ENCODE results near the gene SMOC1.

SMOC1 gene

DNA sequence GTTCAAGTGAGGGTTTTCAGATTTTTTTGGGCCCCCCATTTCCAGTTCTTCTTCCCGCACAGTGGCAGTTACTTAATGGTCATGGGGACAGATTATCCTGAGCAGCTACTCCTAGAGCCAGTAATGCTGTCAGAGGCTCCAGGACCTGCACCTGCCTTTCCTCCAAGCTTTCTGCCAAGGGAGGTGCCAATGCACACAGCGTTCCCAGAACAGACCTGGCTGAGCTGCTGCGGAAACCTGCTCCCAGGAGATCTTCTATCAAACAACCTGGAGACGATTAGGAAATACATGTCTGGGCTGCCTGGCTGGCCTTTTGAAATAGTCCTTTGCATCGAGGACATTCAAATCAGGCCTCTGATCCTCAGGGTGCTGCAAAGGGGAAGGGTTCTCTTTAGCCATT, 188.6 kb downstream of the SMOC1 start:
- no peak overlapping the region for H3K4me2 ChIP-seq (ENCODE audit: low read length)
- no peaks in the 10 kb centered on the region for H3K9me3 ChIP-seq (ENCODE audit: insufficient read depth, low read length)
- H3K79me2 ChIP-seq (ENCODE audit: low read length) = no peaks in the 10 kb centered on the region
- H3K9ac ChIP-seq (ENCODE audit: low read length) = no peak overlapping the region
- H2AFZ ChIP-seq (ENCODE audit: low read depth, low read length) = no peak overlapping the region
- TF ChIP-seq EZH2phosphoT487 (IDR thresholded peaks at IDR 0.05; ENCODE audit: low read depth) = no peak
- TF ChIP-seq, protein P1, sequence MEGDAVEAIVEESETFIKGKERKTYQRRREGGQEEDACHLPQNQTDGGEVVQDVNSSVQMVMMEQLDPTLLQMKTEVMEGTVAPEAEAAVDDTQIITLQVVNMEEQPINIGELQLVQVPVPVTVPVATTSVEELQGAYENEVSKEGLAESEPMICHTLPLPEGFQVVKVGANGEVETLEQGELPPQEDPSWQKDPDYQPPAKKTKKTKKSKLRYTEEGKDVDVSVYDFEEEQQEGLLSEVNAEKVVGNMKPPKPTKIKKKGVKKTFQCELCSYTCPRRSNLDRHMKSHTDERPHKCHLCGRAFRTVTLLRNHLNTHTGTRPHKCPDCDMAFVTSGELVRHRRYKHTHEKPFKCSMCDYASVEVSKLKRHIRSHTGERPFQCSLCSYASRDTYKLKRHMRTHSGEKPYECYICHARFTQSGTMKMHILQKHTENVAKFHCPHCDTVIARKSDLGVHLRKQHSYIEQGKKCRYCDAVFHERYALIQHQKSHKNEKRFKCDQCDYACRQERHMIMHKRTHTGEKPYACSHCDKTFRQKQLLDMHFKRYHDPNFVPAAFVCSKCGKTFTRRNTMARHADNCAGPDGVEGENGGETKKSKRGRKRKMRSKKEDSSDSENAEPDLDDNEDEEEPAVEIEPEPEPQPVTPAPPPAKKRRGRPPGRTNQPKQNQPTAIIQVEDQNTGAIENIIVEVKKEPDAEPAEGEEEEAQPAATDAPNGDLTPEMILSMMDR (IDR thresholded peaks at IDR 0.05; ENCODE audit: low read depth, low read length) = no peak
- H3K27me3 ChIP-seq (ENCODE audit: low read depth, low read length) = peaks cover 32% of the 10 kb centered on the region; the same call in 1 of the 2 replicates
- H3K4me1 ChIP-seq (ENCODE audit: low read length) = no peaks in the 10 kb centered on the region
- no peaks in the 10 kb centered on the region for H4K20me1 ChIP-seq (ENCODE audit: insufficient read depth, low read length)
- H3K36me3 ChIP-seq (replicated peaks; ENCODE audit: low read depth, low read length) = no peaks in the 10 kb centered on the region
- no peak overlapping the region for H3K27ac ChIP-seq (ENCODE audit: low read length)
- no peak overlapping the region for H3K4me3 ChIP-seq (ENCODE audit: low read length)

DNA sequence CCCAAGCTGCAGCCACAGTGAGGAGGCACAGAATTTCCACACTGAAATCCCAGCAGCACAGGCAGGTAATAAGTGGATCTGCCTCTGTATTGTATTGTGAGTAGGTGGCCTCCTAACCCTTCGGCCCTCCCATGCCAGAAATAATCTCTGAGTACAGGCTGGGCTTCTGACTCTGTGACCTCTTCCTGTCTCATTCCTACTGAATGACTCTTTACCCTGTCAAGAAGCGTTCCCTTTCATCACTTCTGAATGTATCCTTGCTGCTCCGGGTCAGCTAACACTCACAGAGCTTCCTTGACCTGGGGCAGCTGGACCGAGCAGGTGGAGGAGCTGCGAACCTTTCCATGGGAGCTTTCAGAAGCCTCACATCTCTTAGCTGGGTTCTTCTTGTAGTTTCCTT, 190.0 kb downstream of the SMOC1 start:
- no peak overlapping the region for H3K4me2 ChIP-seq (ENCODE audit: low read length)
- H3K9me3 ChIP-seq (ENCODE audit: insufficient read depth, low read length) = no peaks in the 10 kb centered on the region
- no peaks in the 10 kb centered on the region for H3K79me2 ChIP-seq (ENCODE audit: low read length)
- TF ChIP-seq EZH2phosphoT487 (IDR thresholded peaks at IDR 0.05; ENCODE audit: low read depth) = no peak
- TF ChIP-seq, protein P1 (IDR thresholded peaks at IDR 0.05; ENCODE audit: low read depth, low read length) = no peak
- no peaks in the 10 kb centered on the region for H3K36me3 ChIP-seq (replicated peaks; ENCODE audit: low read depth, low read length)
- H3K27ac ChIP-seq (ENCODE audit: low read length) = no peak overlapping the region
- peaks cover 20% of the 10 kb centered on the region; the same call in 1 of the 2 replicates for H3K27me3 ChIP-seq (ENCODE audit: low read depth, low read length)
- H3K9ac ChIP-seq (ENCODE audit: low read length) = no peak overlapping the region
- H3K4me3 ChIP-seq (ENCODE audit: low read length) = no peak overlapping the region
- no peaks in the 10 kb centered on the region for H4K20me1 ChIP-seq (ENCODE audit: insufficient read depth, low read length)
- H2AFZ ChIP-seq (ENCODE audit: low read depth, low read length) = no peak overlapping the region
- H3K4me1 ChIP-seq (ENCODE audit: low read length) = no peaks in the 10 kb centered on the region

DNA sequence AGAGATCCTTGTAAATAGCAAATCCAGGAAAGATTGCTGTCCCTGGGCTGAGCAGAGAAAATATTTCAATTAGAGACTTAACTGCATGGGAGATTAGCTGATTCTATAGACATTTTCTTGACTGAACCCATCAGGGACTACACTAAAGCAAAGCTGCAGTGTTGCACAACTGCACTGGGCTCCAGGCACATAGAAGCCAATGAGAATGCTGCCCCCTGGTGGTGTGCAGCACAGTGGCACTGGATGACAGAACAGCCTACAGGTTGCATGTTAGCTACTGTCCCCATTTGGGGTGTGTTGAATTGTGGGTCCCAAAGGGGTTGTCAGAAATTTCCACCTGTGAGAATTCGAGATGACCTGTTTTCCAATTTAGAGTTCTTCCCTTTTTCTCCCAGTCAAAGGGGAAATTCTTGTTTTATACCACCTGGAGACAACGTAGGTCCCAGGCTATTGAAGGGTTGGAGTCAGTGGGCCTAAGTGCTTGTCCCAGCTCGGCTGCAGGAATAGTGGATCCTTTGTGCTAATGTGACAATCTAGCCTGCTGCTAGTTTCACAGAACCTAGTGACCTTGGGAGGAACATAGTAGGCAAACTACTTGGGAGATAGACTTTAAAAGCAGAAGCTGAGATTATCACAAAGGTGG, 194.8 kb downstream of the SMOC1 start:
- H3K27ac ChIP-seq (ENCODE audit: low read length) = no peak overlapping the region
- H4K20me1 ChIP-seq (ENCODE audit: insufficient read depth, low read length) = no peaks in the 10 kb centered on the region
- H3K4me3 ChIP-seq (ENCODE audit: low read length) = no peak overlapping the region
- no peak for TF ChIP-seq EZH2phosphoT487 (IDR thresholded peaks at IDR 0.05; ENCODE audit: low read depth)
- TF ChIP-seq, protein P1 (IDR thresholded peaks at IDR 0.05; ENCODE audit: low read depth, low read length) = peak; percentile 92
- no peak overlapping the region for H2AFZ ChIP-seq (ENCODE audit: low read depth, low read length)
- no peaks in the 10 kb centered on the region for H3K4me1 ChIP-seq (ENCODE audit: low read length)
- no peaks in the 10 kb centered on the region for H3K9me3 ChIP-seq (ENCODE audit: insufficient read depth, low read length)
- no peak overlapping the region for H3K4me2 ChIP-seq (ENCODE audit: low read length)
- no peak overlapping the region for H3K9ac ChIP-seq (ENCODE audit: low read length)
- H3K27me3 ChIP-seq (ENCODE audit: low read depth, low read length) = peaks cover 33% of the 10 kb centered on the region; the same call in 1 of the 2 replicates
- H3K79me2 ChIP-seq (ENCODE audit: low read length) = no peaks in the 10 kb centered on the region
- H3K36me3 ChIP-seq (replicated peaks; ENCODE audit: low read depth, low read length) = no peaks in the 10 kb centered on the region

DNA sequence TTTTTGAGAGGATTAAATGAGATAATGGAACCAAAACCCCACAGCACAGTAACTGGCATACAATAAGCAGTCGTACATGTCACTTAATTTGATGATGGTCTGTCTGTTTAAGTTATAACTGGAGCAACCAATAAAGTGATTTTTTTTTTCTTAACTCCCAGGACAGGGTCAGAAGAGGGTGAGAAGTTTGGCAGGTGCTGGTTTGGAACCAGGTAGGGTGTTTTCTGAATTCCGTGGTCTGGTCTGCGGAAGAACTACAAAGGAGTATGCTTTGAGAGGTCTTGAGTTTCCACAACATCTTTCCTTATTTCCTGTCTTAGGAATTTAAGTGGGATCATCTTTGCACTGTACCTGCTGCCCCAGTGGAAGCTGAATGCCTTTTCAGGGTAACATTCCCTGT, 197.8 kb downstream of the SMOC1 start:
- Histone ChIP-seq H3K4me3 (ENCODE audit: low read length) (no peak overlapping the region), H2AFZ (ENCODE audit: low read depth, low read length) (no peak overlapping the region), H3K79me2 (ENCODE audit: low read length) (no peaks in the 10 kb centered on the region), H3K9me3 (ENCODE audit: insufficient read depth, low read length) (no peaks in the 10 kb centered on the region), H4K20me1 (ENCODE audit: insufficient read depth, low read length) (no peaks in the 10 kb centered on the region), H3K9ac (ENCODE audit: low read length) (no peak overlapping the region), H3K36me3 (replicated peaks; ENCODE audit: low read depth, low read length) (no peaks in the 10 kb centered on the region), H3K4me1 (ENCODE audit: low read length) (no peaks in the 10 kb centered on the region), H3K27ac (ENCODE audit: low read length) (no peak overlapping the region), H3K4me2 (ENCODE audit: low read length) (no peak overlapping the region), H3K27me3 (ENCODE audit: low read depth, low read length) (peaks cover 26% of the 10 kb centered on the region; the same call in 1 of the 2 replicates)
- TF ChIP-seq, protein P1 (IDR thresholded peaks at IDR 0.05; ENCODE audit: low read depth, low read length) = no peak
- no peak for TF ChIP-seq EZH2phosphoT487 (IDR thresholded peaks at IDR 0.05; ENCODE audit: low read depth)
